DMS53 (cell line): ENCODE measurements around the gene PIGH.

Experiments used
- DNase-seq: peaks from one replicate; lab custom pipeline; 2025; lab: John Stamatoyannopoulos, UW

PIGH gene

DNA sequence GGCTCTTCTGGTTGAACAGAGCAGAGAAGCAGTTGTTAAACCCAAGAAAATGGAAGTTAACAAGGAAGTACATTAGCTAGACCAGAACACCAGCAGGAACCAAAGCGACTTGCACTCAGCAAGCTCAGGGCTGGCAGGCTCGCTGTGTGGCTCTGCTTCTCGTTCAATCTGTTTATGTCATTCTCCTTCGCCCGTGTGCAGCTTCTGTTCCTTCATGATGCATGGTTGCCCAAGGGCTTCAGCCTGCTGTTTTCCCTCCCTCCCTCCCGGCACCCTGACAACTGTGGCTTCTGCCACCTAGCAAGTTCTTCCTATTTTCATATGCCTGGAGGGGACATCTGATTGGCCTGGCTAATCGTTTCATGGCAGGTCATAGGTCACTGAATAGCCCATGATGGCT is 25.3 kb downstream of the PIGH start:
- DNase-seq, result no peak

- DNase-seq, result no peak
Measured at GRCh38 chr14:67574156-67574555, 25.9 kb downstream of the PIGH start.

GRCh38 chr14:67573228-67574010 is 26.6 kb downstream of the PIGH start:
- no peak for DNase-seq

DNA sequence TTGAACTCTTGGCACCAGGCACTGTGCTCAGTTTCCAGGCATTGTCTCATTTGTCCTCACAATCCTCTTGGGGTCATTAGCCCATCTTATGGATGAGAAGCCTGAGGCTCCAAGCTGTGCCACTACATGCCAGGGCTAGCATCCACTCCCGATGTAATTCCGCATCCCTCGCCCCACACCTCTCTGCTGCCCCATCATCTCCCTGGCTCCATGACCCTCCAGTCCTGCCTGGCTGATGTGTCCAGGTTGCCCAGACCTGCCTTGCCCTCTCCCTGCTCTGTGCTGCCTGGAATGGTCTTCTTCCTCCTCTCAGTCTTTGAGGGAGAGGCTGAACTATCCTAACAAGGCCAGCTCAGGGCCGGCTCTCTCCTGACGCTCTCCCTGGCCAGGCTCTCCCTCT is 27.5 kb downstream of the PIGH start:
- DNase-seq, result no peak

GRCh38 chr14:67571991-67572323 is 28.1 kb downstream of the PIGH start:
- no peak for DNase-seq

DNA sequence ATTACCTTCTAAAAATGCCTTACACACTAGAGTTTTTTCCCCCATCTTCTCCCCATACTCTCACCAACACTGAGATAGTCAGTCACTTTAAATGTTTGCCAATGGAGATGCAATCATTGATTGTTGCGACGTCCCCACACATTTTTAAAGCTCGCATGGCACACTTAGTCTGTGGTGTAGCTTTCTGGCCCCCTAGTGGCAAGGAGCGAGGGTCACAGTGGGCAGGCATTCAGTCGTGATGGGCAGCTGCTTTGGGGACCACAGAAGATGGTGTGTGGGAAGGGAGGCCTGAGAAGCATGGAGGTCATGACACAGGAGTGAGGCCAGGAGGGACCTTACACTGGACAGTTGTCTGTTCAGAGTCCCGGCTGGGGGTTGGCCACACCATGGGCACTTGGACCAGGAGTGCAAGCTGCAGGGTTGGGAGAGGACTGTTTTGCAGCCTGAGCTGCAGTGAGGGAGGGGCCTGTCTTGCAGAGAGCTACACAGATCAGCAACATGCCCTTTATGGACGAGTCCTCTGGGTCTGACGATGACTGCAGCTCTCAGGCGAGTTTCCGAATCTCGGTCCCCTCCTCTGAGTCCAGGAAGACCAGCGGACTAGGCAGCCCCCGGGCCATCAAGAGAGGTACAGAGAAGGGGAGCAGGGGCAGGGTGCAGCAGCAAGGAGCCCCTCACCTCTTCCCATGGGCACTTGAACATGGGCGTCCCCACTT is 28.6 kb downstream of the PIGH start:
- DNase-seq, result peak; percentile 61

DNA sequence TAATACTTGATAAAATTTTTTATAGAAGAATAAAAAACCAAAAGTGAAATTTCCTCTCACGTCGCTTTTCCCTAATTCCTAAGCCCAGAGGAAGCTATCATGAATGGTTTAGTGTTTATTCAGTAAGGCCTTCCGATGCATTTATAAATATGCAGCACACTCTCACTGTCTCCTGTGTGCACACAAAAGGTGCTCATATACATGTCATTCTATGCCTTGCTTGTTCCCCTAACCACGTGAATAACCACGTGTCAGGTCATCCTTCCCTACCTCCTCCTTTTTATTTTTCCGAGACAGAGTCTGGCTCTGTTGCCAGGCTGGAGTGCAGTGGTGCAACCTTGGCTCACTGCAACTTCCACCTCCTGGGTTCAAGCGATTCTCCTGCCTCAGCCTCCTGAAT is 29.6 kb downstream of the PIGH start:
- no peak for DNase-seq

- DNase-seq, result no peak
Measured at GRCh38 chr14:67569651-67570290, 30.3 kb downstream of the PIGH start.

DNA sequence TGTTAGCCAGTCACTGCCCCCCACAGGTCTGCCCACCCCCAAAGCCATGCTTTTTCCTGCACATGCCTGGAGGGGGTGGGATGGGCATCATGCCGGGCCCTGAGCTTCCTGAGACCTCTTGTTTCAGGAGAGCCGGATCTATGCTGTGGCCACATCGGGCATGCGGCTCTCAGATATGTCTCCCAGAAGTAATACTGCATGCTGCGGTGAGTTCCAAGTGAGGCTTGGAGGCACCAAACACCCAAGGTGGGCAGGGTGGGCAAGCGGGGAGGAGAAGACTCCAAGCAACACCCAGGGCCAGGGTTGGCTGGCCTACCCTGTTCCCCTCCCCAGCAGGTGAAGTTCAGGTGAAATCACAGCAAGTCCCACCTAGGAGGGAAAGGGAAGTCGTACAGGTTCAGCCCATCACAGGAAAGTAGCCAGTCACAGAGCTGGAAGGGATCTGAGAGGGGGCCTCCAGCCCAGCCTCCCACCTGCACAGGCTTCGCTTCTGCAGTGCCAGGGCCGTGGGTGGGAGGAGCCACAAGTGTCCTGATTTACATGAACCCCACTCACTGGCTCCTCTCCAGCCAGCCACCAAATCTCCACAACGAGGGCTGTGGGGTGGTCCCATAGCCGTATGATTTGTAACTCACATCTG is 30.9 kb downstream of the PIGH start:
- DNase-seq, result no peak

- DNase-seq, result no peak
Measured at GRCh38 chr14:67567654-67568053, 32.4 kb downstream of the PIGH start.

DNA sequence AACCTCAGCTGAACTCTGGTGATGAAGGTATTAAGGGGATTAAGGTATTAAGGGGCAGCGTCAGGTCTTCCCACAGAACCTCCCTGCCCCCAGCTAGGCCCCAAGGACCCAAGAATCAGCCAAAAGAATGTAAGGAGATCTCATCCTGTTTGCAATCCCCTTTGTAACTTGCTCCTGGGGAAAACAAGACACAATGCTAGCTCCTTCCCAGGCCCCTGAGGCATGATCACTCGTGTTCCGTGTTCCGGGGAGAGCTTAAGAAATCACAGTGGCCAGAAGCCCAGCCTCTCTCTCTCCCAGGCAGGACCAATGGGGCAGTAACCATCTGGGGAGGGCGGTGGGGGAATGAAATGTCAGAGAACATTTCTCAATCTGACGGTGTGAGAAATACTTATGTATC is 33.2 kb downstream of the PIGH start:
- no peak for DNase-seq

DNA sequence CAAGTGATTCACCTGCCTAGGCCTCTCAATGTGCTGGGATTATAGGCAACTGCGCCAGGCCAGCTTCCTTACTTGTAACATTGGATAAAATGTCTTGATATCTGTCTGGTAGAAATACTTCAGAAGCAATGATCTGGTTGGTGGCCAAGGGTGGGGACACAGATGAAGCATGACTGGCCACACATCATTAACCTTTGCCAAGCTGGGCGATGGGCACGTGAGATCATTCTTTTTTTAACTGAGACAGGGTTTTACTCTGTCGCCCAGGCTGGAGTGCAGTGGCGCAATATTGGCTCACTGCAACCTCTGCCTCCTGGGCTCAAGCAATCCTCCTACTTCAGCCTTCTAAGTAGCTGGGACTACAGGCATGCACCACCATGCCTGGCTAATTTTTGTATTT is 35.8 kb downstream of the PIGH start:
- no peak for DNase-seq

DNA sequence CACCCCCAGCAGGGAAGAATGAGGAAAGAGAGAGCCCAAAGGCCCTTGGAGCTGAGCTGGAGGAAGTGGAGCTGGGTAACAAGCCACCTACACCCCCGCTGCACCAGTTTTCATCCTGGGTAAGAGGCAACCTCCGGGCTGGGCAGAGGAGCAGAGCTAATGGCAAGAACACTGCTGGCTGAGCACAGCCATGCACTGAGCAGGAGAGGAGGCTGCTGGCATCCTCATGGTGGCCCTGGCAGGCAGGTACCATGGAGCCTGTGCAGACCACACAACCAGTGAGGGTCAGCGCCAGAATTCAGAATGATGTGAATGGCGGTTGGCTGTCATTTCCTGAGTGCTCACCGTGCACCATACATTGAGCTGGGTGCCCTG is 37.3 kb downstream of the PIGH start:
- DNase-seq, result no peak

DNA sequence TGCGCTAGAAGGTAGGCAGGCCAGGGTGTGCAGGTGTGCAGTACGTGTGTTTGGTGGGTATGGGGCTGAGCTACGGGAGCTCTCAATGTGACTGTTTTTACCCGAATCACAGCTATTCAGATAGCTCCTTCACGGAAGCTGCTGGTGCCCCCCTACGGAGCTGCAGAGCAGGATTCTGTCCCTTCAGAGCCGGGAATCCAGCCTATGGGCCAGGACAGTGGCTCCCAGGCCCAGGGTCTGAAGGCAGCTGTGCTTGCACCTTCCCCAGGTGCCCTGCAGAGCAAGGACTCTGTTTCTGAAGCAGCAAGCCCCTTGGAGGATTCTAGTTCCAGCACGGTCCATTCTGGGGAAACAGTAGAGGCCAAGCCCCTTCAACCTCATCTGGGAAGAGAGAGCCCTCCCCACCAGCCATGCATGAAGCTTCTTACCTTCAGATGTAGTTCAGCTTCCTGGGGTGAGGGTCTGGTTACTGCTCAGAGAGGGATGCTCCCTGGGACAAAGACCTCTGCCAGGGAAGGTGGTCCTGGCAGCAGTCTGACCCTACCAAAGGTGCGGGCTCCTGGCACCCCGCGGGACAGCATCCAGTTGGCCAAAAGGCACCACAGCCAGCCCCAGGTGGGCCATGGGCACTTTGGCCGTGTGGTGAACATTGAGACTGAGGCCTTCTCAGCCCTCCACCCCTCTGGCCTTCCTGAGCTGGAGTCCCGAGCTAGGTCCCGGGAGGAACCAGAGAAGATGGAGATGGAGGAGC is 37.9 kb downstream of the PIGH start:
- DNase-seq, result no peak

DNA sequence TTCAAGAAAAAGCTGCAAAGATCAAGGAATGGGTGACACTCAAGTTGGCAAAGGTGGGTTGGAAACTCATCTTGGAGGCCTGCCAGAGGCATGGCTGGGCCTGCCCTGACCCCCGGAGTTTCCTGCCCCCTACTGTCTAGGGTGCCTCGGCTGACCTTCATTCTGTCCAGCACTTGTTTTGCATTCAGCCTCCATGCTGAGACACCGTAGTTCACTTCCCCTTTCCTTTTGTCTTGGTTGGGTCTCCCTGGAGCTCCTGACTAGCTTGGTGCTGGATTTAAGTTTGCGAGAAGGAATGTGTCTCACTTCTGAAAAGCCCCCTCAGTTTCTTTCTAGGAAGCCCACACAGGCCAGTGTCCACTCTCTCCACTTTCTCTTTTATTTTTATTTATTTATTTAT is 40.4 kb downstream of the PIGH start:
- no peak for DNase-seq

DNA sequence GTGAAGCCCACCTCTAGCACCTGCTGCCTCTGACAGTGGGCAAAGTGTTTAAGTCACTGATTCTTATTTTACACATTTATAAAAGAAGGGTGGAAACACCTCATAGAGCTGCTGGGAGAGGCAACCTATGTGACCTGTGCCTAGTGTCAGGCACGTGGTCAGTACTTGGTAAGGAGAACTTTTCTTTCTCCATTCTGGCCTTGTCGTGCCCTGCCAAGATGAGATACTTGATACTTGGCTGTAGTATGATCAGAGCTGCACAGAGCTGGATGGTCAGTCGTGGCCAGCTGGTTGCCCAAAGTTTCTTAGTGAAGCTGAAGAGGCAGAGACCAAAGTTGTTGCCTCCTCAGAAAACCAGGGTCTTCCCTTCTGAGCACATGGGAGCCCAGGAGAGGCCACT is 42.4 kb downstream of the PIGH start:
- no peak for DNase-seq

DNA sequence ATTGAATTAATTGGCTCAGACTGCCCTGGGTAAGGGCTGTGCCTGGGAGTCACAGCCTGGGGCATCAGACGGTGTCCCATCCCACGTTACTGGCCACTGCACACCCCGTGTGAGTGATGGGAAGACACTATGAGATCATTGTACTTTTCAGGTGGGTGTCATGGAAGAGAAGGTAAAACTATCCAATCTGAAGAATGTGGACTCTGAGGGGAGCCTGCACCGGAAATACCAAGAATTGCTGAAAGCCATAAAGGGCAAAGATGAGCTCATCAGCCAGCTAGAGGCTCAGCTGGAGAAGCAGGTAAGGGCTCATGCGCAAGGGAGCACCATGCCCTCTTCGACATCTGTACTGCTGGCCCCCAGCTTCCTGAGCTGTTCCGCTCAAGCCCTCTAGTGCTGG is 43.0 kb downstream of the PIGH start:
- DNase-seq, result no peak

DNA sequence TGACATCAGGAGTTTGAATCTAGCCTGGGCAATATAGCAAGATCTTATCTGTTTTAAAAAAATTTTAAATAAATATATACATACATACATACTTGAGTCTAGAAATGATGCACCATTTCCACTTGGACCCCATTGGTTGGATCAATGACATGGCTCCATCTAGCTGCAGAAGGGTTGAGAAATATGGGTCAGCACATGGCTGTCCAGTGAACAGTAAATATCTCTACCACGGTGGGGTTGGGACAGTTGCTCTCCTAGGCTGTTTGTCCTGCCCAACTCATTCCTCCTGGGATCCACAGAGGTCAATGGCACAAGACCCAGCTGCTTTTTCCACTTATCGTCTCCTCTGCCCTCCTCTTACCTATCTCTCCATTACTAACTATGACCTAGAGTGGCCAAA is 43.4 kb downstream of the PIGH start:
- no peak for DNase-seq

DNA sequence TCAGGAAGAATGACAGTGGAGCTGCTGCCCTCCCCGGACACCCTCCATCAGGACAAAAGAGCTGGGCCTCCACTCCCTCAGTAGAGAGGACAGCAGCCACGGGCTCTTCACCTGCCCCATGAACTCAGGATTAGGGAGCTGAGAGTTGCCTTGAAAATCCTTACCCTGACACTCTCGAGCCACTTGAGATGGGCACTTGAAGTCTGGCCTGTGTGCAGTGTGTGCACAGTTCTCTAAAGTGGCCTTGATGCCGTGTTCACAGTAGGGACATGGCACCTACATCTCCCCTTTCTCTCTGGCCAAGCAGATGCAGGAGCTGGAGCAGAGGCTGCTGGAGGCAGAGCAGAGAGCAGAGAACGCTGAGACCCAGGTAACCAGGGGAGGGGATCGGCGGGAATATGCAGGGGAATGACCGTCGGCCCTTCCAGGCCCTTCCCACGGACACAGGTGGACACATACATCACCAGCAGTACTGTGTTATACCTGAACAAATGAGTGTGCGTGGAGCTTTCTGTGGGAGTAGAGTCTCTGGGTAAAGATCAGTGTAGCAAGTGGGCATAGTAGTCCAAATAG is 44.5 kb downstream of the PIGH start:
- DNase-seq, result peak; percentile 17

GRCh38 chr14:67554341-67554740 is 45.7 kb downstream of the PIGH start:
- no peak for DNase-seq

- DNase-seq, result no peak
Measured at GRCh38 chr14:67553547-67553946, 46.5 kb downstream of the PIGH start.

DNA sequence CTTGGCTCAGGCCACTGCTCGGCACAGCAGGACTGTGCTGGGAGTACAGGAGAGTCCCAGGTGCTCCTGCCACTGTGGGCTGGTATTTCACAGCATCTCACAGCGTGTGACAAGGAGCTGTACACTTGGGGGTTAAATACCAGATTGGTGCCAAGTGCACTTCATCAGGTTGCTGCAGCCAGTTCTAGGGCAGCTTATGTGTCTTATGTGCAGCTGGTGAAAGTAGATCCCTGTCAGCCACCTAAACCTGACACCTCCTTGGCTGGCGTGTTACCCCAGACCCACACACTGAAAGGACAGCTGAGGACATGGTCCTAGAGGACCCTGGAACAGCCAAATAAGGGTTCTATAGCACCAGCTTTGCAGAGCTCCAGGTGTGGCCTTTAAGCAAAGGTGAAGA is 48.1 kb downstream of the PIGH start:
- no peak for DNase-seq
